HG02588 (cell line): ENCODE data around the gene DOCK4.

ENCODE experiments used
- ATAC-seq: cut with Tn5 transposase; IDR thresholded peaks from one replicate; pipeline ENCODE4 v1.9.1; 2021; ENCODE audit warnings: mild to moderate bottlenecking, moderate library complexity; ENCODE audit not compliant: unreplicated experiment

Gene DOCK4

DNA sequence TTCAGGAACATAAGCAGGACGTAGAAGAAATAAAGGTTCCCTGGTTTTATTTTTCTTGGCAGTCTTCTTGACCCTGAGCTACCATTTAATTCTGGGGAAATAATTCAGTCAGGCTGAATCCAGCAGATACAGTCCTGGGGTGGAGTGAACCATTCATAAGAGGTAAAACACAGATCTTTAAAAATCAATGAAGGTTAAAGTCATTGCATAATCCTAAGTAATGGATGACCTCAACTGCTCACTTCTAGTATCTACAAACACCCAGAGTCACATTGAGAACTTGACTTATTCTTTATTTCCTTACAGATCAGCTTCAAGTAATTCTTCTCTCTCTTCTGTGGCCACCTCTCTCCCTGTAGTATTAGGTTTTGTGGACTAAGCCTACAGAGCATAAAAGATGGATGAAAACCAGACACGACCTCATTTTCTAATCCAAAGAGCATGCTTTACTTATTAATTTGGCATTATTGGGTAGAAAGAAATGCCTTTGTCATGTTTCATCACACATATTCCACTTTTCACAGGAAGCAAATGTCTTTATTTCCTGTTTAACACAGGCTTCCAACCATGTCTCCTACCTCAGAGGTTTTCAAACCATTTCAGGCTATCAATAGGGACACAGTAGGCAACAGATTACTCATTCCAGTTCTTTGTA, 461.6 kb downstream of the DOCK4 start:
- ATAC-seq: no peak

DNA sequence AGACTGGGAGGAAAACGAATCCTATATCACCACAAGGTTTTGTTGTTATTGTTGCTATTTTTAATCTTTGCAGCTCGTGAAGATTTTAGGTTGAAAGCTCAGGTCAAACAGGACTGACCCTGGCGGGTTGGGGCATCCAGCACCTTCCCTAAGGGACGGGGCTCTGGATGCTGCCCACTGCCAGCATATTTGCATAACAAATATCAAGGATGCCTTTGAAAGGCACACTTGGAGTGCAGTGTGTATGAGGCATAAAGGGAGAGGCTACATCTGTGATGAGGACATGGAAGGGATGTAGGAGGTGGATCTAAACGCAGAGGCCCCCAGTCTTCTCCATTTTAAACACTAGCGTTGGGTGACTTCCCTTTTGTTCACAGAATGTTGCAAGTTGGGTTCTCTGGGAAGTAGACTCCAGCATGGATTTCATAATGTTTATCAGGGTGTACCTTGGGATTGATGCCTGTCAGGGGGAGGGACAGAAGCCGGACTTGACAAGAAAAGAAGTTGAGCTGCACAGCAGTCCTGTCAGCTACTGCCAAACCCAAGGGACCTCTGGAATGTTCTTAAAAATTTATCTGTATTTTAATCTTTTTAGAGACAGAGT, 462.9 kb downstream of the DOCK4 start:
- no peak for ATAC-seq

DNA sequence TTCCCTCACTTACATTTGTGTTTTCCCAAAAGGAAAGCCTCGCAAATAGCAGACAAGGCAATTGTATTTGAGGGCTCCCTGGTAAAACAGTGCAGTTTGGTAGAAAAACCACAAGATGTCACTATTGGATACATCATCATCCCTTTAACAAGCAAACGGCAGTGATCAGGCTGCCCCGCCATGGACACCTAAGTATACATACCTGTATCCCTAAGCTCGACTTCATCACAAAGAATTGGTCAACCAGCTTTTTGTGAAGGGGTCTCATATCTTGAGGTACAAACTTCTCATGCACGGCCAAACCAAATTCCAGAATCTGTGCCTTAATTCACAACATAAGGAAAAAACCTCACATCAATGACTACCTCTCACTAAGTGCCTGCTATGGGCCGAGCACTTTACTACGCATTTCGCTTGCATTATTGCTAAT, 464.4 kb downstream of the DOCK4 start:
- peak; percentile 91 for ATAC-seq

DNA sequence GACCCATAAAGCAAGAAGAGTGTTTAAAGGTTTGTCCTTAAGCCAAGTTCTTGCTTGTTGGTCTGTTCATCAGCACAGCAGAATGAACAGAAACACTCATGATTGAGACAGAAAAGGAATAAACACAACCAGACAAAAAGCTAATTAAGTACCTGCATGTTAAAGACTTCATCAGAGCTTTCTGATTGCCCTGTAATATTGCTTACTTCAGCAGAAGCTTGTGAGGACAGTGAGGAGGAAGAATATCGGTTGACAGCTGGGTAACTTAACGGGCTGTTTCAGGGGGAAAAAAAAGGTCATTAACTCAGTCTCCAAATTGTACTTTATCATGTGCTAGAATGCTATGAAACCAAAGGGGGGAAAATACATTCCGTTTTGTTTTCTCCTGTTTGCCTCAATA, 465.3 kb downstream of the DOCK4 start:
- ATAC-seq: no peak

DNA sequence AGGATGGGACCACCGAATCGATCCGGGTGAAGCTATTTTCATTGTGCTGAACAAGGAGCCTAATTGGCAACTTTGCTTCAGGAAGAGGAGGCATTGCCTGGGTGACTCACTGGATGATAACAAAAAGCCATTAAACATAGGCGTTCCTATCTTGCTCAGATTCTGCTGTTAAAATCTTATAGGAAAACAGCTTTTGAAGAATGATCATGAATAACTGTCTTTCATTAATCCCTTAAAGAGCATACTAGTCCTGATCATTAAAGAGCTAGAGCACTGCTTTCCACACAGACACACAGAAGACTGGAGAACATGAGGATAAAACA, 469.7 kb downstream of the DOCK4 start:
- ATAC-seq: no peak

DNA sequence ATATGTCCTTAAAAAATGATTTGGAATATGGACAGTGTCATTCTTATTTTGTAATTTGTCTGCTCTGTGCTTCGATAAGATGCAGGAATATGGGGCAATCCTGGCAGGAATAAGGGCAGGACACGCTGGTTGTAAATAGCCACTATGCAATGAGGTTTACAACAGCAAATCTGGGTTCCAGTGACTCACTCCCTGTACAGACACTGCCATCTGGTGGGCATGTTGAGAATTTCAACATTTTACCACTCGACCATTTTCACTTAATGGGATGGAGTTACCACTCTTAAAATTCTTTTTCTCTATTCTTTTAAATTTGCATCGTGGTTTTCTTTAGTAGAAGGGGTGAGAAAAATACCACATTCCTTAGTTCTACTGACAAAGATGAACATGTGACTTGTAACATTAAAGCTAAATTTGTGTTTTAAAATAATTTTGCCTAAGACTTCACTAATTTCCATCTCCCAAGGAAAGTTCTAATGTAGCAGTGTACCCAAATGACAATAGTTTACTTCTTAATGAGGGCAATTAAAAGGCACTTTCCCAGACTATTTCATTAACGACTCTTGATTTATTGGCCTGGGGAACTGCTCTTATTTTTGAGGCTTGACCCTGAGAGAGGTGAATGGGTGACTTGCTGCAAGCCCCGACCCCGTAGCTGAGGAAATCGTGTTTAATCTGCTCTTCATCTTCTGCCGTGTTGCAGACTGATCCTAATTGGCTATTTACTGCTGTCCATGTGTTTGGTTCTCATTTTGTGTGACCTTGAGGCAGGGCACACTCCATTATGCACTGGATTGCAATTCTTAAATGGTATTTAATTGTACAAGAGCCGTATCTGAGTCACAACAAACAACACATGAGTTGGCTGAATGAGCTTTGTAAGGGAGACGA, 470.3 kb downstream of the DOCK4 start:
- peak; percentile 71 for ATAC-seq

DNA sequence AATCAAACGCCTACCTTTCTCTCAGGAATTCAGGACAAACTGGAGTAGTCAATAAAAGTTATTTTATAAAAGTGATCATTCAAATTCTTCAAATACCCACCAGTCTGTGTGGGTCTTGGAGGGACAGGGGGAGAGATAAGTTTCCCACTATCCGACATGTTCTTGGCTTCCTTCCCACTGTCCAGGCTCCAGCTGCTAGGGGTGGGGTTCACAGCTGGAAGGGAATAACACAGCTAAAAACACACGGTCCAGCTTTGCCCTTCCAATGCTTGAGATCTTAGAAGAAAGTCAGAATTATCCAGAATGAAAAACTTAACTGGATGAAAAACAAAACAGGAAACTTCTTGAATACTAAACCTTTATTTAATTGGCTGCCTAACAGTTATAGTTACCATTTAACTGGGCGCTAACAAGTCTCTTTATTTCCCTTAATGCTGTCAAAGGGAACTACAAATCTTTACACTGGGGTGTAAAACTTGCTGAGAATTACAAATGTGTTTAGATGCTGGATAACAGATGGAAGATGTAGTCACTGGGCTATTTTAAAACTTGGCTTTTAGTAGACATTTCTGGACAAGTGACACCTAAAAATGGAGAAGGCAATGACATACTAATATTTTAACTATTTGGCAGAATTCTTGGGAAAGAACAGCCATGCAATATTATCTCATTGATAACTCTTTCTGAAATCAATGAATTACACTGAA, 471.1 kb downstream of the DOCK4 start:
- ATAC-seq: no peak

DNA sequence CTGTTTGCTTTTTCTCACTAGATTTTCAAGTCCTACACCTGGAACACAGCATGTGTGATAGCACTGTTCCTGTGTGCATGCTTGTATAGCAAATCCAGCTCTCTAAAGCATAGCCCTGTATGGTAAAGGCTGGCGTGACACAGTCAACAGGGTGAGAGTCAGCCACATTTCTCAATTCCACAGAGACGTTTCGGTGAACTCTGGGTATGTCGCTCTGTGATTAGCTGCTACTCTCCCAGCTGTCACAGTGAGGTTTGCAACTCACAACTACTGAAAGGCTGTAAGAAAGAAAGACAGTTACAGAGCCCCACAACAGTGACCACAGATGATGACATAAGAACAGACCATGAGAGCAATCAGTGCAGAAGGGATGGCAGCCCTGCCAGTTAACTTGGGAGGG, 473.3 kb downstream of the DOCK4 start:
- ATAC-seq: no peak

DNA sequence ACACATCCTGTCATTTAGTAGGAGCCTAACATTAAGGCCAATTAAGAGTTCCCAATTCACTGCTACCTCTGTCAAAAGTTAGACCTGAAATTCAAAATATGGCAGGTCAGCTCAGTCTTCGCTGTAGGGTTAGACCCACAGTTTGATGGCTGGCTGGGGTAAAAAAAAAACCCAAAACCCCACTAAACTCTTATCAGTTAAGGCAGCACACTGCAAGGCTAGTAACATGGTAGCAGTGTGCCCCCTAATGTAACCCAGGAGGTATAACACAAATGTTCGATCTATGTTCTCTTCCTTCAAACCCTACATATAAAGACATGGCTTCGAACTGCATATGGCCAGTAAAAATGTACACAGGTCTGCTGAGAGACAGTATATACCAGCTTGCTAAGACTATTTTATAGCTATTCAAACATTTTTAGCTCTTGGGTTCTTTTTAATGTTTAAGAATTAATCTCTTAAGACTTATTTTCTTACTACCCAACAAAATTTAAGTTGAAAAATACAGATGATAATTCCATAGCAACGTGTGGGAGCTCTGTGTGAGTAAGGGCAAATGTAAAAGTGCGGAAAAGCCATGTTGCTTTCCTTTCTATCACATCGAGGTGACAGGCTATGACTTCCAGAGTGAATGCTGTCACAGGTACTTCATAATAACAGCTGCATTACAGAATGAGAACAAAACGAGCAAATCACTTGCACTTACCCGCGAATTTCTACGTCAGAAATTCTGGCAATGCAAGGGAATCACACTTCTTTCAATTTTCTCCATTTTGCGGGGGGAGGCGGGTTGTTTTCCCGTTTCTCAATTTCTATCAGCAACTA, 475.5 kb downstream of the DOCK4 start:
- peak; percentile 46 for ATAC-seq

DNA sequence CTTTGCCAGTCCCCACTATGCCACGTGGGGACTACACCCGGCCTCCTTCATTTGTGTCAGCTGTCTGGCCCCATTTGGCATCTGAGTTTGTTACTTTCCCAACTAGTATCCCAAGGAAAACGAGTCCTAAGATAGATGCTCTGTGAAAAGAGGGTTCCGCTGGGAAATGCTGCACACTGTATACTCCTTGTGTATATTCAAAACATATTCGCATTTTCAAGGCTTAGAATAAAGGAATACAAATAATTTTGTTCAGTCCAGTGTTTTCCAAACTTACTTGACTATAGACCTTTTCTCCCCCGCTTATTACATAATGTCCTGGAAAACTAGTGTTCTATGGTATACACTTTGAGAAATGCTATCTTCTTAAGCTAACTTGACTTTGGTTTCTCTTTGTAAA, 476.1 kb downstream of the DOCK4 start:
- ATAC-seq: no peak

DNA sequence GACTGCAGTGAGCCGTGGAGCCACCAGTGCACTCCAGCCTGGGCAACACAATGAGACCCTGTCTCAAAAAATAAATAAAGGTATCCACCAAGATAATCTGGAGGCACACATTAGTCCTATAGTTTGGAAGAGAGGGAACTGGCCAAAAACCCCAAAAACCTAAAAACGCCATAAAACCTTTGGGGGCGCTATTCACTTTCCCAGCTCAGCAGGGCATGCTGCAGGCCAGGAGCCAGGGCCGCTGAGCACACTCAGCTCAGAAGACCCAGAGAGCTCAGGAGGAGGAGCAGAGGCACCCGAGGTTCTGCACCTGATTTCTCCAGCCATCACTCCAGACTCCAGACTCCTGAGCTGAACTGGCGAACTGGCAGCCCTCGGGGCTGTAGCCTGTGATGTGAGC, 476.7 kb downstream of the DOCK4 start:
- no peak for ATAC-seq

DNA sequence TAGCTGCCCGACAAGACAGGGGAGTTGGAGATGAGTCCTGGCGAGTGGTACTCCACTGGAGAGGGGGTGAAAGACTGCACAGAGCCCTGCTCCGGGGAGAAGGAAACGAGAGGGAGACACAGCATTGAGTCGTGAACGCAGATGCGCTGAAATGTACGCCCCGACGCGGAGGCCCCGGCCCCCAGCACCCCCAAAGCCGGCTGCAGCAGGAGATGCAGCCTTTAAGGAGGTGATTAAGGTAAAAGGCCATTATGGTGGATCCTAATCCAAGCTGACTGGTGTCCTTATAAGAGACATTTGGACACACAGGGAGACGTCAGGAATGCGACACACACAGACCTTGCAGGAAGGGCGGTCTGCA, 477.6 kb downstream of the DOCK4 start:
- no peak for ATAC-seq

DNA sequence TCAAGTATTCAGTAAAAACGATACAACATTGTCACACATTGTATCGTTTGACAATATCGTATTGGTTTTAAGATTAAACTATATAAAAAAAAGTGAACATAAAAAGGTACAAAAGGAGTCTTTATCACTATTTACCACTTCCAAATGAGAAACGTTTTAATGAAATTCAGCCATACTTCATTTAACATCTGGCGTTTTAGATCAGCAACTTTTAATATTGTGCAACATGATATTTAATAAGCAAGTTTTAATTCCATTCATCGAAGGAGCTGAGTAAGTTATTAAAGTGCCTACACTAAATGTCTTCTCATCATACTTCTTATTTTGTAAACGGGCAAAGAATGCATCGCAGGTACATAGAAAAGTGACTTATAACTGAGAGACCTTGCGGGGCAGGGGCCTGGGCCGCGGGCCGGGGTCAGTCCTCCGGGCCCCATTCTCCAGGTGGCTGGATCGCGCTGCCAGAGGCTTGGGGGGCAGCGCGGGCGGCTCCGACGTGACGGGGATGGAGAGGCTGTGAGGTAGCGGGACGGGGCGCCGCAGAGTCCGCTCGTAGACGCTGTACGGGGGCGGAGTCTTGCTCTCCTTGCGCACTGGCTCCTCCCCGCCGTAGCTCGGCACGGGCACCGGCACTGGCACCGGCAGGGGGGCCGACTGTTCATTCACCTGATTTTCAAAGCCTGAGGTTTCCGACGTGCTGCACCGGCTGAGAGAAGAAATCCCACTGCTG, 478.1 kb downstream of the DOCK4 start:
- ATAC-seq: no peak

DNA sequence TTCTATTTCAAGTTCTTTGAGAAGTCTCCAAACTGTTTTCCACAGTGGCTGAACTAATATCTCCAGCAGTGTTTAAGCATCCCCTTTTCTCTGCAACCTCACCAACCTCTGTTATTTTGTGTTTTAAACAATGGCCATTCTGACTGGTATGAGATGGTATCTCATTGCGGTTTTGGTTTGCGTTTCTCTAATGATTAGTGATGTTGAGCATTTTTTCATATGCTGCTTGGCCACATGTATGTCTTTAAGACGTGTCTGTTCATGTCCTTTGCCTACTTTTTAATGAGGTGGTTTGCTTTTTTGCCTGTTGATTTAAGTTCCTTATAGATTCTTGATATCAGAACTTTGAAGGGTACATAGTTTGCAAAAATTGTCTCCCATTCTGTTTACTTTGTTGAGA, 487.3 kb downstream of the DOCK4 start:
- no peak for ATAC-seq

DNA sequence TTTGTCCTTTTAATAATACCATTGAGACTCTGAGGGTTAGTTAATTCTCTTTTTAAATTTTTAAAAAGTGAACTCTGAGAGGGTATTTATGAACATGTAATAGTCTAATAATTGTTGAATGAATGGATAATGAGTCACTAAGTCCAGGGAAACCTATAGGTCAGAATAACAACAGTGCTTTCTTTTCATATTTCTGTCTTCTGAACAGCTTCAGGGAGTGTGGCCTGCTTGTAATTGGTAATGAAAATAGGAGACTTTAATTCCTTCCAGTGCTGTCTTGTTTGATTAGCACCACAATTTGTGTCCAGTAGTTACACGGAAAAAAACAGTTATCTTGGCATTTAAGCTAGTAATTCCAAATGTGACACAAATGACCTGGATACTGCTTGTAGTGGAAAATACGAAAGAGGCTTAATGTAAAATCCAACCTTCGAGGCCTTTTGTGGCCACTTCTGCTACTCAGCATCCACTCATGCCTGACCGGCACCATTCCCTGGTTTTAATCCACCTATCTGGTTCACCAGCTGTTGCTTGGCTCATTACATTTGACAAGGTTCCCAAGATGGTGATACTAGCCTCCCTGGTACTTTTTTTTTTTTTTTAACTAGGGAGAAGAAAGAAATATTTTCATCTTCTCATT, 494.7 kb downstream of the DOCK4 start:
- no peak for ATAC-seq

DNA sequence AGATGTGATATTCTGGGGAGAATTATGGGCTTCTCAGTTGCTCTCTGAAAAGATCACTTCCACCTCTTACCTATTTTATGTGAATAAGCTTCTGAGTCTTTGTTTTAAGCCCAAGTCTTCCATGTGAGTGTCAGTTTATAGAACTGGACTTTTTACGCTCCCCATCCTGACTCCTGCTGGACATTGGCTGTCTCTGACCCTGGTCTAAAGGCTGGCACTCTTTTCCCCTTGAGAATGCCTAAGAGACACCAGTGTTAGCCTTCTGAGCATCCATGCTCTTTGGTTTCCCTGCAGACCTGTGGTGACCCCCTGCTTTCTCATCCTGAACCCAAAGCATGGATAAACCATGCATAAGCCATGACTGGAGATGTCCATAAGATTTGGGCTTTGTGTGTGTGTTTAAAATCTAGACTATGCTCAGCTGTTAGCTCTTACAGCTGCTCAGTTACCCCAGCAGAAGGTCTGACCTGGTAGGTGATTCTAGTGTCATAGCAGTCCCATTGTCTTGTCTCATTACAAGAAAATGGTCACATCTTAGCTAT, 495.3 kb downstream of the DOCK4 start:
- ATAC-seq: no peak

DNA sequence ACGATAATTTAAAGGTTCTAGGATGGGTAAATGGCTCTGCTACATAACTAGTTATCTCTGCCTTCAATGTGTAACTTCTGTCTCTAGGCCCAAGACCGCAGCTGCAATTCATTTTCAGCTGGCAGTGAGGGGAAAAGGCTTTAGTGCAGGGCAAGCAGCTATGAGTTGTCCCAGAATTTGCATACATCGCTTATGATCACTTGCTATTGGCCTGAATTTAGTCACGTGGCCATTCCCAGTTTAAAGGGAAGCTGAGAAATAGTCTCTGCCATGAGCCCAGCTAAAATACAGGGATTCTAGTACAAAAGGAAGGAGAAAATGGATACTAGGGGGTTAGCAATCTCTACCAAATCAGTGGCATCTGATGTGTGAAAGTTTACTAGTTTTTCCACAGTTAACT, 498.1 kb downstream of the DOCK4 start:
- ATAC-seq: no peak

DNA sequence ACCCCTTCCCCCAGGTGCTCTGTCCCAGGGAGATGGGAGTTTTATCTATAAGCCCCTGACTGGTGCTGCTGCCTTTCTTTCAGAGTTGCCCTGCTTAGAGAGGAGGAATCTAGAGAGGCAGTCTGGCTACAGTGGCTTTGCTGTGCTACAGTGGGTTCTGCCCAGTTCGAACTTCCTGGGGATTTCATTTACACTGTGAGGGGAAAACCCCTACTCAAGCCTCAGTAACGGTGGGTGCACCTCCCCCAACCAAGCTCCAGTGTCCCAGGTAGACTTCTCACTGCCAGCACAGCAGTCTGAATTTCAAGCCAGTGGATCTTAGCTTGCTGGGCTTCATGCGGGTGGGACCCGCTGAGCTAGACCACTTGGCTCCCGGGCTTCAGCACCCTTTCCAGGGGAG, 500.4 kb downstream of the DOCK4 start:
- ATAC-seq: no peak

DNA sequence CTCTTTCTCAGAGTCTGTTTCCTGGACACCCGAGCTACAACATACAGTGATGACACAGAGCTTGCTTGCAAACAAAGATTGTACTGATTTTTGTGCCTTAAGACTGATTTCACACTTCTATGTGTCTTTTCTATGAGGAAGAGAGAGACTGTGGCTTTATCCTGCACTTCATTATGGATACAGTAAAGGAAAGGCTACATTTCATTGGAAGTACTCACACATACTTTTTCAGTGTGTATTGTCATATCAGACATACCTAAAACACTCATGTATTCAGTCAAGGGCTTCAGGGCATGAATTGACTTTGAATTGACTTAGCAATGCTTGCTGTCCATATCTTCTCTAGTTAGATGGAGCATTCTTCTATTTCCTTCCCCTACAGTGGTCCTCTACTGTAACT, 508.4 kb downstream of the DOCK4 start:
- ATAC-seq: no peak
